Peyer's patch (tissue), 4 donors: ENCODE data around the gene ATP2A1. TPM values are rescaled to one million over a fixed set of nuclear protein-coding genes. Genes with fewer than 3 reads are reported as not detected.
A peak's percentile ranks its signal among the peaks of the same experiment; 100 is the strongest.
"Not testable (repeated sequence)": the region's sequence is repeated elsewhere in the genome, so short reads cannot be mapped to it uniquely, and the experiment has no call there.

Experiments
- DNase-seq, 3 donors: peaks; one replicate each; pipeline ENCODE4 v3.0.0-alpha.2; 2017 to 2019
- H3K27ac ChIP-seq, 4 donors: fragments of 200-600 bp; sonication (generic); one replicate each; pipeline ENCODE4 v1.5.1; 2016 to 2019
- H3K27me3 ChIP-seq, 2 donors: fragments of 200-600 bp; sonication (generic); one replicate each; pipeline ENCODE4 v1.5.1; 2019
- H3K36me3 ChIP-seq, 3 donors: fragments of 200-600 bp; sonication (generic); one replicate each; pipeline ENCODE4 v1.5.1; 2016 to 2019
- H3K4me1 ChIP-seq, 4 donors: fragments of 200-600 bp; sonication (generic); one replicate each; pipeline ENCODE4 v1.5.1; 2016 to 2019
- H3K4me3 ChIP-seq, 4 donors: fragments of 200-600 bp; sonication (generic); 1 replicate in 3 of 4; 2 replicates in 1 of 4; pipeline ENCODE4 v1.5.1; 2016 to 2019; ENCODE audit warnings: mild to moderate bottlenecking in 1 of 4
- H3K9me3 ChIP-seq, 4 donors: fragments of 200-600 bp; sonication (generic); one replicate each; pipeline ENCODE4 v1.5.1; 2016 to 2019; ENCODE audit warnings: mild to moderate bottlenecking in 1 of 4
- CTCF ChIP-seq, 6 experiments: fragments of 450-650 bp in 4 of 6; fragments of 200-600 bp in 2 of 6; sonication (generic) in 1 of 6; IDR thresholded peaks; one replicate each; pipeline ENCODE4 v1.5.1; 2017 to 2019; ENCODE audit warnings: antibody characterized with exemption in 6 of 6, mild to moderate bottlenecking in 3 of 6, moderate library complexity in 1 of 6
- POLR2A ChIP-seq, 2 donors: fragments of 450-650 bp; IDR thresholded peaks; one replicate each; pipeline ENCODE4 v1.5.1; 2017; ENCODE audit warnings: antibody characterized with exemption in 2 of 2, mild to moderate bottlenecking in 2 of 2, moderate library complexity in 2 of 2
- total RNA-seq, 4 donors: library from RNA; depleted of rRNA; stranded (reverse); fragments of >200 nt; gene quantifications; one replicate each; pipeline ENCODE4 v1.1.0, GENCODE V29; 2016

Gene ATP2A1
- total RNA-seq, 4 donors from 2014 or later, result 0.35 to 142 (median 2.0) TPM; not detected in 1

- TF ChIP-seq CTCF (IDR thresholded peaks at IDR 0.05) (no peak), POLR2A (IDR thresholded peaks at IDR 0.05) (peak in 1 of 2 donors; percentile 35)
These were observed 14.1 kb upstream of the ATP2A1 start for GRCh38 chr16:28863929-28864793.

GRCh38 chr16:28865001-28865688, 13.1 kb upstream of the ATP2A1 start:
- TF ChIP-seq CTCF (IDR thresholded peaks at IDR 0.05) (no peak), POLR2A (IDR thresholded peaks at IDR 0.05) (no peak)
- no peaks in the 10 kb centered on the region for H3K9me3 ChIP-seq
- H3K4me3 ChIP-seq, result peak overlapping the region in 2 of 4 donors; percentile 74 to 82
- H3K4me1 ChIP-seq, result peaks cover 0 to 23% (median 13%) of the 10 kb centered on the region in 4 donors
- H3K27me3 ChIP-seq, result no peaks in the 10 kb centered on the region
- DNase-seq, result no peak
- peak overlapping the region in 2 of 4 donors; percentile 93 to 94 for H3K27ac ChIP-seq
- peaks cover 0 to 36% (median 0%) of the 10 kb centered on the region in 3 donors for H3K36me3 ChIP-seq

More at GRCh38 chr16:28863929-28864793, 14.1 kb upstream of the ATP2A1 start:
- Histone ChIP-seq H3K27me3 (no peaks in the 10 kb centered on the region), H3K4me1 (peaks cover 0 to 23% (median 13%) of the 10 kb centered on the region in 4 donors), H3K4me3 (peak overlapping the region; percentile 74 to 86 (median 78)), H3K27ac (peak overlapping the region; percentile 87 to 94 (median 92)), H3K9me3 (no peaks in the 10 kb centered on the region), H3K36me3 (peaks cover 0 to 26% (median 0%) of the 10 kb centered on the region in 3 donors)
- peak in 1 of 3 donors; percentile 69 for DNase-seq

- Histone ChIP-seq H3K27me3 (no peaks in the 10 kb centered on the region), H3K4me3 (peak overlapping the region in 2 of 4 donors; percentile 4 to 21), H3K36me3 (peaks cover 0 to 44% (median 0%) of the 10 kb centered on the region in 3 donors), H3K4me1 (peaks cover 0 to 23% (median 13%) of the 10 kb centered on the region in 4 donors), H3K27ac (no peak overlapping the region), H3K9me3 (no peaks in the 10 kb centered on the region)
- DNase-seq, result no peak
- TF ChIP-seq CTCF (IDR thresholded peaks at IDR 0.05) (no peak), POLR2A (IDR thresholded peaks at IDR 0.05) (no peak)
These were observed 12.4 kb upstream of the ATP2A1 start for GRCh38 chr16:28865722-28866453.

GRCh38 chr16:28866454-28866804, 11.9 kb upstream of the ATP2A1 start:
- no peak for TF ChIP-seq POLR2A (IDR thresholded peaks at IDR 0.05)
- TF ChIP-seq CTCF (IDR thresholded peaks at IDR 0.05), result no peak
- Histone ChIP-seq H3K4me1 (peaks cover 0 to 23% (median 13%) of the 10 kb centered on the region in 4 donors), H3K27ac (no peak overlapping the region), H3K4me3 (peak overlapping the region in 2 of 4 donors; percentile 4 to 21), H3K36me3 (peaks cover 0 to 49% (median 0%) of the 10 kb centered on the region in 3 donors), H3K9me3 (no peaks in the 10 kb centered on the region), H3K27me3 (no peaks in the 10 kb centered on the region)
- no peak for DNase-seq

GRCh38 chr16:28867241-28867640, 11.0 kb upstream of the ATP2A1 start:
- no peak for DNase-seq
- H3K27ac ChIP-seq, result no peak overlapping the region
- no peaks in the 10 kb centered on the region for H3K9me3 ChIP-seq
- peaks cover 0 to 57% (median 0%) of the 10 kb centered on the region in 3 donors for H3K36me3 ChIP-seq
- H3K4me1 ChIP-seq, result peaks cover 0 to 23% (median 13%) of the 10 kb centered on the region in 4 donors
- no peaks in the 10 kb centered on the region for H3K27me3 ChIP-seq
- no peak overlapping the region for H3K4me3 ChIP-seq
- TF ChIP-seq POLR2A (IDR thresholded peaks at IDR 0.05) (no peak), CTCF (IDR thresholded peaks at IDR 0.05) (no peak)

GRCh38 chr16:28867646-28868045, 10.6 kb upstream of the ATP2A1 start:
- peaks cover 0 to 23% (median 12%) of the 10 kb centered on the region in 4 donors for H3K4me1 ChIP-seq
- not testable (repeated sequence) for H3K27ac ChIP-seq, H3K27me3 ChIP-seq, H3K9me3 ChIP-seq, DNase-seq, H3K4me3 ChIP-seq
- H3K36me3 ChIP-seq, result peaks cover 0 to 61% (median 0%) of the 10 kb centered on the region in 3 donors
